Retinal pigment epithelial cell (primary cell): ENCODE measurements around the gene SRC.

Experiments used
- DNase-seq: peaks from one replicate; pipeline ENCODE4 v3.0.0-alpha.2; 2010; ENCODE audit warnings: low read depth
- H3K4me3 ChIP-seq: 2 replicates; pipeline ENCODE4 v1.5.1; 2011; ENCODE audit warnings: mild to moderate bottlenecking, low read length, control low read depth, moderate library complexity
- TF ChIP-seq, protein P1 (sequence below): conservative IDR thresholded peaks from 2 replicates; pipeline ENCODE4 v1.5.1; 2011; ENCODE audit warnings: low read depth, low read length, control low read depth, inconsistent platforms

The SRC gene

DNA sequence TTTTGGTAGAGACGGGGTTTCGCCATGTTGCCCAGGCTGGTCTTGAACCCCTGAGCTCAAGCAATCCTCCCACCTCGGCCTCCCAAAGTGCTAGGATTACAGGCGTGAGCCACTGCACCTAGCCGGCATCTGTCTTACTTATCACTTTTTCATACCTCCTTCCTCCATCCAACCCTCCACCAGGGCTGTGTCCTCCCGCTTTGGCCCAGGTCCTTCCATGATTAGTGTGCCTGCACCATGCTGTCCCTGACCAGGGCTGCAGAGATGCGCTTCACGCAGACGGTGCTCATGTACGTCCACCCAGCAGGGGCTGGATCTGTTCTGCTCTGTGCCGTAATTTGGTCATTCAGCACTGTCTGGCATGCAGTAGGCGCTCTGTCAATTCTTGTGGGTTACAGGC, 85.8 kb downstream of the SRC start:
- TF ChIP-seq, protein P1, sequence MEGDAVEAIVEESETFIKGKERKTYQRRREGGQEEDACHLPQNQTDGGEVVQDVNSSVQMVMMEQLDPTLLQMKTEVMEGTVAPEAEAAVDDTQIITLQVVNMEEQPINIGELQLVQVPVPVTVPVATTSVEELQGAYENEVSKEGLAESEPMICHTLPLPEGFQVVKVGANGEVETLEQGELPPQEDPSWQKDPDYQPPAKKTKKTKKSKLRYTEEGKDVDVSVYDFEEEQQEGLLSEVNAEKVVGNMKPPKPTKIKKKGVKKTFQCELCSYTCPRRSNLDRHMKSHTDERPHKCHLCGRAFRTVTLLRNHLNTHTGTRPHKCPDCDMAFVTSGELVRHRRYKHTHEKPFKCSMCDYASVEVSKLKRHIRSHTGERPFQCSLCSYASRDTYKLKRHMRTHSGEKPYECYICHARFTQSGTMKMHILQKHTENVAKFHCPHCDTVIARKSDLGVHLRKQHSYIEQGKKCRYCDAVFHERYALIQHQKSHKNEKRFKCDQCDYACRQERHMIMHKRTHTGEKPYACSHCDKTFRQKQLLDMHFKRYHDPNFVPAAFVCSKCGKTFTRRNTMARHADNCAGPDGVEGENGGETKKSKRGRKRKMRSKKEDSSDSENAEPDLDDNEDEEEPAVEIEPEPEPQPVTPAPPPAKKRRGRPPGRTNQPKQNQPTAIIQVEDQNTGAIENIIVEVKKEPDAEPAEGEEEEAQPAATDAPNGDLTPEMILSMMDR, result no peak
- no peak overlapping the region for H3K4me3 ChIP-seq

DNA sequence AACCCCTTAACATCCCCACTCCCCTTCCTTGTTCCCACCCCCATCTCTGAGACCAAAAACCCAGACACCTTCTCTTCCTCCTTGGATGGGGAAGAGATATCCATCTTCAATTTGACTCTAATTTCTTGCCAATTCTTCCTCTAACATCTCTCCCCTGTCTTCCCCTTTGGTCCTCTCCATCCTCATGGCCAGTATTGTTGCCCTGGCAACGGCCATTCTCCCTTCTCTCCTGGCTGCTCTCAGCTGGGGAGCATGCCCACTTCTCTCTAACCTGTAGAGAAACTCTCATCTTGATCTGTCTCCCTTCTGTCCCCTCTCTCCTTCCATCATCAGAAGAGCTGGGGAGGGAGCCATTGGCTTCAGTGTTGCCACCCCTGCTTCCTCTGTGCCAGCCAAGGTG, 86.7 kb downstream of the SRC start:
- TF ChIP-seq, protein P1, result no peak
- no peak for DNase-seq
- H3K4me3 ChIP-seq, result no peak overlapping the region

More for the DNA sequence above, 85.8 kb downstream of the SRC start:
- DNase-seq, result no peak

- no peak for DNase-seq
- no peak overlapping the region for H3K4me3 ChIP-seq
- TF ChIP-seq, protein P1, result no peak
These were observed 89.7 kb downstream of the SRC start for GRCh38 chr20:37435607-37436006.

GRCh38 chr20:37436527-37437186, 90.7 kb downstream of the SRC start:
- no peak for DNase-seq
- no peak overlapping the region for H3K4me3 ChIP-seq
- TF ChIP-seq, protein P1, result no peak

- TF ChIP-seq, protein P1, result no peak
- DNase-seq, result no peak
These were observed 91.7 kb downstream of the SRC start for GRCh38 chr20:37437676-37438075.

DNA sequence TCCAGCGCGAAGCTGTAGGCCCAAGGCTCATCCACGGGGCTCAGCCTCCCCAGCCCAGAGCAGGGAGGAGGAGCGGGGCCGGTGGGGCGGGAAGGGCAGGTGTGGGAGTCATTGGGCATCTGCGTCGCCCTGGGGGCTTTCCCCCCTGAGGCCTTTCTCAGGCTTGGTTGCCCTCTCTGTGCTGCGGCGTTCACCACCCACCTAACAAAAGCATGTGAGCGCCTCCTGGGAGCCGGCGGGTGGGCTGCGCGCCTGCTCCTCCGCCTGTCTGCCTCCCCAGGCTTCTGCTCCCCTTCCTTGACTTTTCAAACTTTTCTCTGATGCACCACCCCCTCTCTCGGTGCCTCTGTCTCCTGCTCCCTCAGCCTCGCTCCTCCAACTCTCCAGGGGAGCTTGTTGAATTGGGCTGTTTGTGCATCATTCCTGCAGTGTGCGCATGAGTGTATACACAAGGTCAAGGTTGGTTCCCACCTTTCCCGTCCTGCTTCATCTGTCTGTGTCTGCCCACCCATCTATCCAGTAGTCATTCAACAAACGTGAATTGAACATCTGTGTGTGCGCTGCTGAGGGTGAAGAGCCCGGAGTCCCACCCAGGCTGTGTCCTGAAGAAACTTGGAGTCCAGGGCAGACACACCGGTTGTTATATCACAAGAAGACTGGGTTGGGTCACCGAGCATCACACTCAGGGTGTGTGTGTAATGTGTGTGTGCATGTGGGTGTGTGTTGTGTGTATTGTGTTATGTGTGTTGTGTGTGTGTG, 92.7 kb downstream of the SRC start:
- no peak overlapping the region for H3K4me3 ChIP-seq
- DNase-seq, result no peak
- TF ChIP-seq, protein P1, result no peak

More at GRCh38 chr20:37437676-37438075, 91.7 kb downstream of the SRC start:
- H3K4me3 ChIP-seq, result no peak overlapping the region
